GM12878 (cell line): ENCODE measurements around the gene TMEM82.

Experiments
- RFX5 ChIP-seq: IDR thresholded peaks from 2 replicates; pipeline ENCODE4 v1.6.1; 2011; ENCODE audit warnings: low read depth, low read length, improper control_type of control experiment
- TCF3 ChIP-seq: IDR thresholded peaks from 2 replicates; pipeline ENCODE4 v1.6.1; 2012; ENCODE audit warnings: low read depth, mild to moderate bottlenecking, low read length, borderline replicate concordance; ENCODE audit not compliant: insufficient read depth
- TF ChIP-seq, protein P1 (sequence below), 3 experiments: IDR thresholded peaks in 2 of 3; conservative IDR thresholded peaks in 1 of 3; 2 replicates each; pipeline ENCODE4 v1.5.1; 2011; ENCODE audit warnings: low read depth in 3 of 3, low read length in 3 of 3, mild to moderate bottlenecking in 3 of 3, control low read depth in 2 of 3, moderate library complexity in 2 of 3, inconsistent platforms in 1 of 3, mixed read lengths in 1 of 3; ENCODE audit not compliant: control insufficient read depth in 2 of 3, insufficient read depth in 1 of 3; ENCODE audit errors: extremely low read depth in 1 of 3
- TF ChIP-seq, protein P2 (sequence below): fragments of 450-650 bp; IDR thresholded peaks from 2 replicates; pipeline ENCODE4 v1.6.1; 2017; ENCODE audit warnings: borderline replicate concordance

DNA sequence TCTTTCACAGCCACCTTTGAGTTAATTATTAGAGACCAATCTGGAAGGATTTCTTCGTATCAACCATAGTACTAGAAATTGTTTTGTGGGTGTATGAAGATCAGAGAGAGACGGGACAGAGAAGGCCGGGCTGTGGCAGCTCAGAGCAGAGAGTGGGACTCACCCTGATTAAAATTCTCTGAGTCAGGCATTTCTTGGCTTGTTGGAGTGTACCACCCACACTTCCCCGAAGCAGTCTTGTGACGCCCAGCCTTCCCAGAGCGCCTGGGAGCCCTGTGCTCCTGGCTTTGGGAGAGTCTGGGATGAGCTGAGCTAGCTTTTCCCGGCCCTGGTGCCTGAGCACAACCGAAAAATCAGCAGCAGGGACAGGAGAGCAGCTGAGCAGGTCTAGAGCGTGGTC lies 38.7 kb upstream of the TMEM82 start:
- no peak for TF ChIP-seq TCF3
- TF ChIP-seq, protein P1, sequence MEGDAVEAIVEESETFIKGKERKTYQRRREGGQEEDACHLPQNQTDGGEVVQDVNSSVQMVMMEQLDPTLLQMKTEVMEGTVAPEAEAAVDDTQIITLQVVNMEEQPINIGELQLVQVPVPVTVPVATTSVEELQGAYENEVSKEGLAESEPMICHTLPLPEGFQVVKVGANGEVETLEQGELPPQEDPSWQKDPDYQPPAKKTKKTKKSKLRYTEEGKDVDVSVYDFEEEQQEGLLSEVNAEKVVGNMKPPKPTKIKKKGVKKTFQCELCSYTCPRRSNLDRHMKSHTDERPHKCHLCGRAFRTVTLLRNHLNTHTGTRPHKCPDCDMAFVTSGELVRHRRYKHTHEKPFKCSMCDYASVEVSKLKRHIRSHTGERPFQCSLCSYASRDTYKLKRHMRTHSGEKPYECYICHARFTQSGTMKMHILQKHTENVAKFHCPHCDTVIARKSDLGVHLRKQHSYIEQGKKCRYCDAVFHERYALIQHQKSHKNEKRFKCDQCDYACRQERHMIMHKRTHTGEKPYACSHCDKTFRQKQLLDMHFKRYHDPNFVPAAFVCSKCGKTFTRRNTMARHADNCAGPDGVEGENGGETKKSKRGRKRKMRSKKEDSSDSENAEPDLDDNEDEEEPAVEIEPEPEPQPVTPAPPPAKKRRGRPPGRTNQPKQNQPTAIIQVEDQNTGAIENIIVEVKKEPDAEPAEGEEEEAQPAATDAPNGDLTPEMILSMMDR (IDR thresholded peaks at IDR 0.05 in 2 of 3, conservative IDR thresholded peaks at IDR 0.05 in 1 of 3; ENCODE audit: control insufficient read depth in 2 of 3, extremely low read depth in 1 of 3, insufficient read depth in 1 of 3, low read depth in 3 of 3, low read length in 3 of 3), result no peak
- TF ChIP-seq, protein P2, sequence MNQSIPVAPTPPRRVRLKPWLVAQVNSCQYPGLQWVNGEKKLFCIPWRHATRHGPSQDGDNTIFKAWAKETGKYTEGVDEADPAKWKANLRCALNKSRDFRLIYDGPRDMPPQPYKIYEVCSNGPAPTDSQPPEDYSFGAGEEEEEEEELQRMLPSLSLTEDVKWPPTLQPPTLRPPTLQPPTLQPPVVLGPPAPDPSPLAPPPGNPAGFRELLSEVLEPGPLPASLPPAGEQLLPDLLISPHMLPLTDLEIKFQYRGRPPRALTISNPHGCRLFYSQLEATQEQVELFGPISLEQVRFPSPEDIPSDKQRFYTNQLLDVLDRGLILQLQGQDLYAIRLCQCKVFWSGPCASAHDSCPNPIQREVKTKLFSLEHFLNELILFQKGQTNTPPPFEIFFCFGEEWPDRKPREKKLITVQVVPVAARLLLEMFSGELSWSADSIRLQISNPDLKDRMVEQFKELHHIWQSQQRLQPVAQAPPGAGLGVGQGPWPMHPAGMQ, result no peak
- no peak for TF ChIP-seq RFX5
